ENCODE data around the gene SLC9A9. TPM values are rescaled to one million over a fixed set of nuclear protein-coding genes. Genes with fewer than 3 reads are reported as not detected.

SLC9A9 gene
- polyA plus RNA-seq, 1 donor (not counting 4 experiments of a cell fraction or from before 2014, with no cell fraction given) = 5.2 TPM

- Histone ChIP-seq H3K9me3 (ENCODE audit: control insufficient read depth, low read depth, low read length) (no peaks in the 10 kb centered on the region), H2AFZ (ENCODE audit: control insufficient read depth, low read length) (no peak overlapping the region), H3K4me1 (ENCODE audit: control insufficient read depth, extremely low read depth, insufficient read depth, low read length) (no peaks in the 10 kb centered on the region), H3K9me1 (ENCODE audit: control insufficient read depth, extremely low read depth, insufficient read depth, low read length) (no peaks in the 10 kb centered on the region), H3K27ac (ENCODE audit: control insufficient read depth, insufficient read depth, low read length) (no peak overlapping the region), H4K20me1 (ENCODE audit: control insufficient read depth, extremely low read depth, insufficient read depth, low read length) (no peaks in the 10 kb centered on the region), H3K4me2 (ENCODE audit: control insufficient read depth, extremely low read depth, insufficient read depth, low read depth, low read length) (no peak overlapping the region), H3K9ac (ENCODE audit: control insufficient read depth, extremely low read depth, insufficient read depth, low read length) (no peak overlapping the region), H3K79me2 (ENCODE audit: control insufficient read depth, insufficient read depth, low read length) (no peaks in the 10 kb centered on the region), H3K36me3 (ENCODE audit: control insufficient read depth in 2 of 2, extremely low read depth in 1 of 2, insufficient read depth in 2 of 2, low read length in 2 of 2) (no peaks in the 10 kb centered on the region), H3K4me3 (ENCODE audit: control insufficient read depth in 2 of 3, extremely low read depth in 1 of 3, insufficient read depth in 2 of 3, low read depth in 1 of 3, low read length in 3 of 3) (no peak overlapping the region), H3K27me3 (ENCODE audit: control insufficient read depth, extremely low read depth, insufficient read depth, low read length) (no peaks in the 10 kb centered on the region)
- no peak for FAIRE-seq
- dilution Hi-C loops (cut with MboI; ENCODE audit: extremely low pct_ligation_motif_present, low sequenced_read_pairs) = no loop called here
- no peak for DNase-seq (ENCODE audit: low read depth, low spot score)
- TF ChIP-seq CTCF (optimal IDR thresholded peaks at IDR 0.05 in 1 of 3, IDR thresholded peaks at IDR 0.05 in 1 of 3, conservative IDR thresholded peaks at IDR 0.05 in 1 of 3; ENCODE audit: extremely low read depth in 1 of 3, insufficient read depth in 2 of 3, low read length in 3 of 3) = no peak
- no peak for TF ChIP-seq EZH2 (IDR thresholded peaks at IDR 0.05; ENCODE audit: low read length)
Observed at GRCh38 chr3:143536817-143537535, 311.3 kb downstream of the SLC9A9 start.

- no peak overlapping the region for H3K9ac ChIP-seq (ENCODE audit: control insufficient read depth, extremely low read depth, insufficient read depth, low read length)
Observed at GRCh38 chr3:143535994-143536784, 312.1 kb downstream of the SLC9A9 start.

More at GRCh38 chr3:143535994-143536784, 312.1 kb downstream of the SLC9A9 start:
- Histone ChIP-seq H3K36me3 (ENCODE audit: control insufficient read depth in 2 of 2, extremely low read depth in 1 of 2, insufficient read depth in 2 of 2, low read length in 2 of 2) (no peaks in the 10 kb centered on the region), H3K4me2 (ENCODE audit: control insufficient read depth, extremely low read depth, insufficient read depth, low read depth, low read length) (no peak overlapping the region), H2AFZ (ENCODE audit: control insufficient read depth, low read length) (no peak overlapping the region), H3K4me3 (ENCODE audit: control insufficient read depth in 2 of 3, extremely low read depth in 1 of 3, insufficient read depth in 2 of 3, low read depth in 1 of 3, low read length in 3 of 3) (no peak overlapping the region), H4K20me1 (ENCODE audit: control insufficient read depth, extremely low read depth, insufficient read depth, low read length) (no peaks in the 10 kb centered on the region), H3K4me1 (ENCODE audit: control insufficient read depth, extremely low read depth, insufficient read depth, low read length) (no peaks in the 10 kb centered on the region), H3K9me3 (ENCODE audit: control insufficient read depth, low read depth, low read length) (no peaks in the 10 kb centered on the region), H3K9me1 (ENCODE audit: control insufficient read depth, extremely low read depth, insufficient read depth, low read length) (no peaks in the 10 kb centered on the region), H3K27me3 (ENCODE audit: control insufficient read depth, extremely low read depth, insufficient read depth, low read length) (no peaks in the 10 kb centered on the region), H3K79me2 (ENCODE audit: control insufficient read depth, insufficient read depth, low read length) (no peaks in the 10 kb centered on the region), H3K27ac (ENCODE audit: control insufficient read depth, insufficient read depth, low read length) (no peak overlapping the region)
- TF ChIP-seq EZH2 (IDR thresholded peaks at IDR 0.05; ENCODE audit: low read length) = no peak
- TF ChIP-seq CTCF (optimal IDR thresholded peaks at IDR 0.05 in 1 of 3, IDR thresholded peaks at IDR 0.05 in 1 of 3, conservative IDR thresholded peaks at IDR 0.05 in 1 of 3; ENCODE audit: extremely low read depth in 1 of 3, insufficient read depth in 2 of 3, low read length in 3 of 3) = no peak
- dilution Hi-C loops (cut with MboI; ENCODE audit: extremely low pct_ligation_motif_present, low sequenced_read_pairs) = no loop called here
- DNase-seq (ENCODE audit: low read depth, low spot score) (no peak), FAIRE-seq (no peak)

All from keratinocyte (primary cell).